GM21619 (cell line): ENCODE data around the gene VHLL.
A peak's percentile ranks its signal among the peaks of the same experiment; 100 is the strongest.

Experiments used
- ATAC-seq: cut with Tn5 transposase; IDR thresholded peaks from one replicate; pipeline ENCODE4 v1.9.1; 2021; ENCODE audit not compliant: unreplicated experiment

Gene VHLL

DNA sequence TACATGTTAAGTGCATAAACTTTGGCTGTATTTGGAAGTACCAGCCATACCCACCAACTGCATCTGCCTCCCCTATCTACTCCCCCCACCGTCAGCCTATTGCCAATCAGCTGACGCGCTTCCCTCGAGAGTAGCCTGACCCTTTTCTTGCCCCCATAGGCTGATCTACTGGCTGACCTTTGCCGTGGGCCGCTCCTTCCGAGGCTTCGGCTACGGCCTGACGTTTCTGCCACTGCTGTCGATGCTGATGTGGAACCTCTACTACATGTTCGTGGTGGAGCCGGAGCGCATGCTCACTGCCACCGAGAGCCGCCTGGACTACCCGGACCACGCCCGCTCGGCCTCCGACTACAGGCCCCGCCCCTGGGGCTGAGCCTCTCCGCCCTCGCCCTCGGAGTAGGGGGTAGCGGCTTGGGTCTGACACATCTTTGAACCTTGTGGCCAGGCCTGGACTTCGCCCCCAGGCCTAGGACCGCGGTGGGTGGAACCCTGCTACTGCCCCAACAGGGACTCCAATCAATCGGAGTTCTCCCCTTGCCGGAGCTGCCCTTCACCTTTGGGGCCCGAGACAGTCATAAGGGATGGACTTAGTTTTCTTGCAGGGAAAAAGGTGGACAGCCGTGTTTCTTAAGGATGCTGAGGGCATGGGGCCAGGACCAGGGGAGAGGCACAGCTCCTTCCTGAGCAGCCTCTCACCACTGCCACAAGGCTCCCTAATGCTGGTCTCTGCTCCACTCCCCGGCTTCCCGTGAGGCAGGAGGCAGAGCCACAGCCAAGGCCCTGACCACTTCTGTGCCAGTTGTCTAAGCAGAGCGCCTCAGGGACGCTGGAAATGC, 7.7 kb downstream of the VHLL start:
- peak; percentile 53 for ATAC-seq

DNA sequence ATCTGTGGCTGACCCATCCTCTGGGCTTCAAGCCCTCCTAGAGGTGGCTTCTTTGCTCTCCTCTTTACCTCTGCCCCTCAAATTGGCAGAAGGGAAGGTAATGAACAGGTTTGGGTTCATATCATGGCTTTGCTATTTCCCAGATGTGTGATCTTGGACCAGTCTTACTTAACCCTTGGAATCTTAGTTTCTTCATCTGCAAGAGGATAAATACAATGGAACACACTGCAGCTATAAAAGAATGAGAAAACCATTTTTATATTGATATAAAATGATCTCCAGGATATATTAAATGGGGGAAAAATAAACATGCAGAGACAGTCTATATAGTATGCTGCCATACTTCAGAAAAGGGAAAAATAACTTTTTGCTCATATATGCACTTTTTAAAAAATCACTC, 9.2 kb downstream of the VHLL start:
- no peak for ATAC-seq

DNA sequence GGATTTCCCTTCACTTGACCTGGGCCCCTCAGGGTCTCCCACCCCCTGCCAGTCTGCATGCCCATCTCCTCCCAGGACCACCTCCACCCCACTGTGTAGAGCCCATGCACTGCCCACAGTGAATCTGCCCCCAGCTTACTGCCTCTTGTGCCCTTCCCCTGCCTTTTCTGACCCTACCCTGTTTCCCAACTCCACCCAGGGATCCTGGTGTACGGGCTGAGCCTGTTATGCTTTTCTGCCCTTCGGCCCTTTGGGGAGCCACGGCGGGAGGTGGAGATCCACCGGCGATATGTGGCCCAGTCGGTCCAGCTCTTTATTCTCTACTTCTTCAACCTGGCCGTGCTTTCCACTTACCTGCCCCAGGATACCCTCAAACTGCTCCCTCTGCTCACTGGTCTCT, 13.0 kb downstream of the VHLL start:
- no peak for ATAC-seq

DNA sequence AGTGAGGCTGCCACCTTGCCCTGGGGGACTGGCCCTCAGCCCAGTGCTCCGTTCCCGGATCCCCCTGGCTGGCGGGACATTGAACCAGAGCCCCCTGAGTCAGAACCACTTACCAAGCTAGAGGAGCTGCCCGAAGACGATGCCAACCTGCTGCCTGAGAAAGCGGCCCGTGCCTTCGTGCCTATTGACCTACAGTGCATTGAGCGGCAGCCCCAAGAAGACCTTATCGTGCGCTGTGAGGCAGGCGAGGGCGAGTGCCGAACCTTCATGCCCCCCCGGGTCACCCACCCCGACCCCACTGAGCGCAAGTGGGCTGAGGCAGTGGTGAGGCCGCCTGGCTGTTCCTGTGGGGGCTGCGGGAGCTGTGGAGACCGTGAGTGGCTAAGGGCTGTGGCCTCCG, 13.7 kb downstream of the VHLL start:
- ATAC-seq, result no peak

DNA sequence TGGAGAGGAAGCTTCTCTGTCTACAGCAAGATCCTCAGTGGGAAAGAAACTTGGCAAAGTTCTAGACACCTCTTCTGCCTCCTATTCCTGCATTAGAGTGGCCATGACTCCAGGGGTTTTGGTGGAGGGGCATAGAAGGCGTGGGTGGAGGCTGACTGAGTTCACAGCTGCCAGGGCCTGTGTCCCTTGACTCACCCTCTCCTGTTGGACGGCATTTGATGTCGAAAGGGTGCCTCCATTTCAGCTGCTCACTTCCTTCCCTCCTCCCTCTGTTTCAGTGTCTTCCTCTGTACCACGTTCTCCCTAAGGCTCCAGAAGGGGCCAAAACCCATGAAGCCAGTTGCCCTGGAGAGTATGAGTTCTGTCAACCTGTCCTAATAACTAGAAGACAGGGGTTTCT, 14.3 kb downstream of the VHLL start:
- no peak for ATAC-seq

DNA sequence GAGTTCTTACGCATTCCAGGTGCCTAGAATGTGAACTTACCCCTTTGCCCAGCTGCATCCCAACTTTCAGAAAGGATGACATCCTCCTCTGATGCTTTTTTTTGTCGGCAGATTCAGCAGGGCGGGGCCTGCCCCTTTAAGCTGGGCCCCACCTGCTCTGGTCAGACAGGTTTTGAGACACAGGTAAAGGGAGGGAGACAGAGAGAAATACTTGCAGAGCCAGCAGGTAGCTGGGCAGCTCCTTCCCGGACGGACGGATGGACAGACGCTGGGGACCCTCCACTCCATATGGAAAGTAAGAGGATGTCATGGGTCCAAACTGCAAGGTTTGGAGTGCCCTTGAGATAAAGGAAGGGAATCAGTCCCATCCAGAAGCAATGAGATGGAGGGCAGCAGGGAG, 15.0 kb downstream of the VHLL start, which contains the start of gene TMEM79:
TMEM79 (plus strand) TSS at position 214 of the 400 bp plus-strand sequence. CDS start 902 bp downstream, outside the sequence.
- no peak for ATAC-seq

DNA sequence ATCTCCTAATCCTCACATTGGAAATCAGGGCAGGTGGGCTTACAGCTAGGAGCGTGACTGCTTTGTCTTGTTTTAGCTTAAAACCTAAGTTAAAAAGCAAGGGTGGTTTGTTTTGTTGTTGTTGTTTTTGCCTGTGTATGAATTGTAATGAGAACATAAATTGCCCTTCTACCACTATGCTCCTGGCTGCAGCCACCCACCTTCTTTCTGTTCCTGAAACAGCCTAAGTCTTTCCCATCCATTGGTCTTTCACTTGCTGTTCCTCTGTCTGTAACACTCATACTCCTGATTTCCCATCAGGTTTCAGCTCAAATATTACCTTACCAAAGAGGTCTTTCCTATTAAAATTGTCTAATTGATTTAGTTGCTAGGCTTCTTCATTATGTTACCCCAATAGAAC, 15.6 kb downstream of the VHLL start:
- ATAC-seq, result no peak

DNA sequence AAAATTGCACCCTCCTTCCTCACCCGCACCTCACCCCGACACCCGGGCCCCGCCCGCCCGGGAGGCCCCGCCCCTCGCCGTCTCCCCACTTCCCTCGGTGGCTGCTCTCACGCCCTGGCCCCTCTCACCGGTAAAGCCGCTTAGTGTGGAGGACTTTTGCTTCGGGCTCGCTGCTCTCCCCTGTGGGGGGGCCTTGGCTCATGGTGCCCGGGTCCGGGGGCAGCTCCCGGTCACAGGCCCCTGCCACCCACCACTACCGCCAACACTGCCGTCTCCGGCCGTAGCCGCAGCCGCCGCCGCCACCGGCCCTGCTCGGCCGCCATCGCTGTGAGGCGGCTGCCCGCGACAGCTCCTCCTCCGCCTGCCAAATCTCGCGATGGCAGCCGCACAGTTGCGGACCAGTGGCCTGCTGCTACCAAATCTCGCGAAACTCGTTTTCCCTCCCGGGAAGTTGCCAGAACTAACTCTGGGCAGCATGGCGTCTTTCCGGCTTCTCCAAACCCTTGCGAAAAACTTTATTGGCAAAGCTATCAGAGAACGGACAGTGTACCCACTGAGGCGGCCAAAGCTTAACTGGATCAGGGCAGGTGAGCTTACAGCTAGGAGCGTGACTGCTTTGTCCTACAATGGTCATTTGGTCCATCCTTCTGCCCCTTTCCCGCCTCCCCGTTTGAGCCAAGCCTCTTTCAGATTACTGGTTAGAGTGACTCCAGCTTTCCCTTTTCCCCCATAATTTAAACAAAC, 16.5 kb downstream of the VHLL start, which contains the start of gene SMG5:
SMG5 (minus strand) TSS at position 347 of the 744 bp plus-strand sequence; CDS start at position 202, 145 bp downstream.
- peak; percentile 78 for ATAC-seq

DNA sequence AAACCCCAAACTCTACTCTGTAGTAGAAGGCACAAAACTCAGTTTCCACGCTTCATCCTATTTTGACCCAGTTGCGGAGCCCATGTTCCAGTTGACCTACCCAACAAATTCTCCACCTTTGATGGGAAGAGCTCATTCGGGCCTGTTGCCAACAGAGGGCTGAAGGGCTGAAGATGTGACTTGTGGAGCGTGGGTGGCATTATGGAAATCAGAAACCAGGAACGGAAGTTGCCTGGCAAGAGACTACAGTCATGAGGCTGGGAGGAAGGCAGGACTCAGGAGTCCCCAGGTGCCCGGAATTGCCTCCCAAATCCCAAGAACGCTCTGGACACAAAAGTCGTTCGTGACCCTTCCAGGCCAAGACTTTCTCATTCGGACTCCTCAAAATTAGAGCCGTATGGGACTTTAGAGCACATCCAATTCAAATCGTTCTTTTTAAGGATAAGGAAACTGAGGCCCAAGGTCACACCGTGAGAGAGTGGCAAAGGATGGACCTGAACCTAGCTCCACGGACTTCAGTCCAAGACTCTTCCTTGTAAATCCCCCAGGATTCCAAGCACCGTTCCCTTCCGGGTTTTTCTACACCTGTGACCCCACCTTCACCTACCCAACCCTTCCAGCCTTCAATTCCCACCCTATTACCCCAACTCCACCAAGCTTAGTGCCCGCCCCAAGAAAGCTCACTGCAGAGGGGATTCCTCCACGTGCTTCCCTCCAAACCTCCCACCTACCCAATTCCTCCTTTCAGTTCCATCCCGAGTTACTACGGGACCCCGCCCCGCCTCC, 17.2 kb downstream of the VHLL start:
- ATAC-seq, result no peak

DNA sequence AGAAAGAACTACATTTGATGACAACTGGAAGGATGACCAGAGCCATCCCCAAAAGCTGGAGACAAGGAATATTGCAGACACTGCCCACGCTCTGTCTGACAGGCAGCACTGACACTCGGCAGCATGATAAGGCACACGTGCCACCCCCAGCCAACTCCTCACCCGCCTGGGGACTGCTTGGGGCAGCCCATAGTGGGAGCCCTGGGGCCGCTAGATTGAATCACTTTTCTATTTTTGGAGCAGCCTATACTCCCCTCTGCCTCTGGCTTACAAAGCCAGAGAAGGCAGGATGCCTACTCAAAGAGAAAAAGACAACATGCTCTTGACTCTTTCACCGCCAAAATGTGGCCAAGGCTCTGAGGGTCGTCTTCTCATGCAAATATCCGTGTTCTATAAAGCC, 17.8 kb downstream of the VHLL start:
- peak; percentile 39 for ATAC-seq

DNA sequence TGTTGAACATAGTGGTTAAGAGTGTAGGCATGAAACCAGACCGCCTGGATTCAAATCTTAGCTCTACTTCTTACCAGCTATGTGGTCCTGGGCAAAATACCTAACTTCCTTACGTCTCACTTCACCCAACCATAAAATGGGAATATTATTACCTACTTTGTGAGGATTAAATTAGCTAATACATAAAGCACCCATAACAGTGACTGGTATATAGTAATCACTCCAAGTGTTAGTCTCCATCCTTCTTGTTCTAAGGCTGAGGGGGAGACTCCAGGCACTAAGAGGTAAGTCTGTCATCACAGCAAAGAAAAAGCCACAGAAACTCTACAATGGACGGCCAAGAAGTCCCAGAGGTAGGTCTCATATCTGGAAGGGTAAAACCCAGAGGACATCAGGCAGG, 19.3 kb downstream of the VHLL start:
- ATAC-seq, result no peak

DNA sequence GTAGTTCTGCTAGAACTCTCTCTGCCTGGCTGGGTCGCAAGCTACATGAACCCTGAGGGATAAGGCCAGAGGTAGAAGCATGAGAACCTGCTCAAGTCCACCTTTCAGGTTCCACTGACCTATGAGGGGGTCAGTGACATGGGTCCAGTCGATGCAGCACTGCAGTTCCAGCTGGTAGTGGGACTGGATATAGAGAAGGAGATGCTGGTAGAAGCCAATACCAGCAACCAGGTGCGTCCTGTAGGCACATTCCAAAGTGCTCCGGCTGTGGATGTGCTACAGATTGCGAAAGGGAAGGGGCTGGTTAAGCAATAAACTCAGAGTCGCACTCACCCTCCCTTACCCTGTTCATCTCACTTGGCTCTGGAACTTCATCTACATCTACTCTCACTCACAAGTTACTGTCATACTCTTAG, 22.1 kb downstream of the VHLL start:
- ATAC-seq, result no peak

DNA sequence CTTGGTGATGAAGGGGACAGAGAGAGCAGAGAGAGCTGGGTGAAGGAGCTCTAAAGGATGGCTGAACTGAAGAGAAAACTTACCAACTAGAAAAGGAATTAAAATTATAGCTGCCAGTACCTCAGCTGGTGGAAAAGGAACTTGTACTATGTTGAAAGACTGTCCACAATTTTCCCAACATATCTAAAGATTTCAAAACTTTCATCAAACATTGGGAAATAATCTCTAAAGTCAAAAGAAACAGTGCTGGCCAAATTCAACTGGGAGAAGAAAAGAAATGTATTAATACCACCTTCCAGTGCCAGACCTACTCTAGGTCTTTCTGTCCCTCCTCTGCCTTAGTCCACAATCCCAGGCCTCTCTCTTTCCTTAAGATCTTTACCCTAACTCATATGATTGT, 22.6 kb downstream of the VHLL start:
- no peak for ATAC-seq

DNA sequence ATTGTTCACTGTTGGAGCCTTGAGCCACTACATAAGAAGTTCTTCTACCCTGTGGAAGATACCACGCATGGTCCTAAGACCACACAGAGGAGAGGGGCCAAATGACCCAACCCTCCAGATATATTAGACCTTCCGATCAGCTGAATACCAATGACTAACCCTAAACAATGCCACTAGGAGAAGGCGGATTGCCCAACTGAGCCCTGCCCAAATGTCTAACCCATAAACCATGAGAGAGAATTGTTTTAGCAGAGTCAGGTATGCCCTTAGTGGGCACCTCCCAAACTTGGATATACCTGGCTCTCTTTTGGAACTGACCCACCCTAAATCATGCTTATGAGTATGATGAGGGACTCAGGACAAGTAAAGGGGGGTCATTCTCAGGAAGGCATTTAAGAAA, 28.8 kb downstream of the VHLL start:
- ATAC-seq, result no peak

DNA sequence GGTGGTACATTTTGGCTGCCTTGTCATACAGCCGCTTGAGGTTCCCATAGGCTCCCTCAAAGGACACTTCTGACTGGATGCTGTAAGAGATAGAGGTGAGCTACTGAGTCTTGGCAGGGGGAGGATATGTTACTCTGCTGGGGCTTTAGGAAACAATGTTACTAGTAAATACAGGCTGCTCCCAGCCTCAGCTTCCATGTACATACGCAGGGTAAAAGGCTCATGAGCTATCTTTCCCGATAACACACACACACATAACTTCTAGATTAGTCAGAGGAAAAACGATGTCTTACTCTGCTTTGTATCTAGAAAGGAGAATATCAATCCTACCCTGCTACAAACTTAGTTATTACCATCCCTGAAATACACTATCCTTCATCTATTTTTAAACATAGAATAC, 30.8 kb downstream of the VHLL start:
- no peak for ATAC-seq

DNA sequence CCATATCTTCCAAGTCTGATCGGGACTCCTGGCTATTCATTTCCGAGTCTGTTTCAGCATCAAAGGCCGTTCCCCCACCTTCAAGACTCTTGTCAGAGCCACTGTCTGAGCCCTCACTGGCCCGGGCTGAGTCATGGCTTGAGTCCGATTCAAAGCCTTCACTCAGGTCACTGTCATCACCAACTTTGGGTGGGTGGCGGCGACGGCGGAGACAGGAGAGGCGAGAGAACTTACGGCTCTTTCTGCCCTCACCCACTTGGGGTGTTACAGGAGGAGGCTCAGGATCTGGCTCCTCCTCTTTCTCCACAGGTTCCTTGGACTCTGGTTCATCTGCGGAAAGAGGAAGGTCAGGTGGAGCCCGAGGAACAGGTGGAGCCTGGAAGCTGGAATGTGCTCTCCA, 33.1 kb downstream of the VHLL start:
- ATAC-seq, result no peak

DNA sequence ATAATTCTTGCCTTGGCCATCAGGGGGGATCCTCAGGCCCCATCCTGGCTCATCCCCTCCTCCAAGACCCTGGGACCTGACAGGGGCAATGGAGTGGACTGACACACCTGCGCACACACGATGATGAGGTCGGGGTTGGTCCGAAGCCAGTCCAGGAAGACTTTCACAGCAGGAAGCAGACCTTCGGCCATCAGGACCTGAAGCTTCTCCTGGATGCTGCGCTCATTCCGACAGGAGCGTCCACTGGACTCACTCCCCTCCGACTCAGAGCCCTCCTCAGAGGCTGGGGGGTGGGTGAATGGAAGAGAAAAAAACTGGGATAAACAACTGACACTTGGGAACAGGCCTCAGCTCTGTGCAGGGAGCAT, 35.8 kb downstream of the VHLL start:
- ATAC-seq, result no peak

DNA sequence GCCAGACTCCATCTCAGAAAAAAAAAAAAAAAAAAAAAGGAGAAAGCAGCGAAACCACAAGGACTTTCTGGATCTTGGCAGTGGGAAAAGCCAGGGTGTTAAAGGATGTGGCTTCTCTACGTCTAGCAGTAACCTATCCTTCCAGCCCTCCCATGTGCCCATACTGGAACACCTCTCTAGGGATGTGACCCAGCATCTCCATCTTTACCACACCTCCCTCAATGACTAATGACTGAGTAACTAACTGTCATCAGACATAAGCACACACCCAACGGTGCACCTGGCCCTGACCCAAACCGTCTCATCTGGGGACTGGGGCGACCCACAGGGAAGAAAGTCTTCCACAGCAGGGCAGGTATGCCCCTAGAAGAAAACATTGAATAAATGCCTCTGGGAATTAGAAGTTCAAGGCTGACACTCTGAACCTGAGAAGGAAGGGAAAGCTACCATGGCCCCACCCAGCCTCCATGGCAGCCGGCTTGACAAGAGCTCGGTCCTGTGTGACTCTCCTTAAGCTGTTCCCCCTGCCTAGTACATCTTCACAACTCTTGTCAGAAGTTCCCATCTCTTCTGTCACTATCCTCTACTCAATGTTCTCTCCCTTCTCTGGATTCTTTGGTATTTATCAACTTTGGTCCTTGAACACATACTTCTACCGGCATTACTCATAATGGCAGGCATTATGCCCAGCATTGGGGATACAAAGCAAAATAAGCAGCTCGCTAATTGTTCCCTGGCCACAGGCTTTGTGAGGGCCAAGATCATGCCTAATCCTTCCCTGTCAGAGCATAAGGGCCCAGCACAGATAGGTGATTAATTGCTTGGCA, 36.4 kb downstream of the VHLL start:
- ATAC-seq, result no peak

DNA sequence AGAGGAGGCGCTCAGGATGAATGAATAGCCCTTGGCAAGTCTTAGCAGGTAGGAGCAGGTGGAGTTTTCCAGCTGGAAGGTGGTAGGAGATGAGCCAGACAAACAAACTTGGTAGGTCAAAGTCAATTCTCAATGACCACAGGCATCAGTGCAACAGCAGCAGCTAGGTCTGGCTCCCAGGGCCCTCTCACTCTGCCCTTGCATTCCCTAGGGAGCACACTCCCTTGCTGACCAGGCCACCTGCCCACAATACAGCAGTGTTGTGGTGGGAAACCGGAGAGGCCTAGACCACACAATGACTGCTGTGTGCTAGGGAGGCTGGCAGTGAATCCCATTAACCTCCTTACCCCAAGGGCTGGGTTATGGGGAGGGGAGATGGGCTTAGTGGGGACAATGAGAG, 38.2 kb downstream of the VHLL start:
- ATAC-seq, result no peak

DNA sequence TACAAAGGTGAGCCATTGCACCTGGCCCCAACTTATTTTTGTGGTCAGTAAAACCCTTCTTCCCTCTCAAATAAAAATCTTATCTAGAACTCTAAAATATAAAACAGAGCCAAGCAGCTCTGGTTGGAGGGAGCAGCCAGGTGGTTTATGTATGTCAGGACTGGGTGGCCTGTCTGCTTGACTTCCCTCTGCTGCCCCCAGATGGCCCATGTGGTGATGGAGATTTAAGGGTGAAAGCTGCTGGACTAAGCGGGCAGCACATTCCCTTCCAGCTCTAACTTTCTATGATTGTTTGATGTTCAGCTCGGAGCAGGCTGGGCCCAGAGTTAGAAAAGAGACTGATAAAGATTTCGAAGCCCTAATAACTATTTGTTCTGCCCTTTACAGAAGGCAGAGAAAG, 39.3 kb downstream of the VHLL start:
- ATAC-seq, result no peak

DNA sequence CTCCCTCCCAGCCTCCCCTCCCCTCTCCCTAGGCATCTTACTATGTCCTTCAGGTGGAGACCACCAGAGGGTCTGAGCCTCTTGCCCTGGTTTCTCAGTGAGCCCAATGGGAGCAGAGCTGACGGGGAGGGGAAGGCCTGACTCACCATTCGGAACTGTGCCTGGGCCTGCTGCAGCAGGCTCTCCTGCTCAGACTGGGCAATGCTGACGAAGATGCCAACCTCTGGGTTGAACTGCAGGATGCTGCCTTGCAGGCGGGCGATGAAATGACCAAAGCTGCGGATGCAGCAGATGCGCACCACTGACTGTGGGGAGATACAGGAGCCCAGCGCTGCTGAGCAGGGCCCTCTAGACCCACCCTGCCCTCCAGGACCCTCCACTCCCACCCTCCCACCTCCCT, 40.2 kb downstream of the VHLL start:
- no peak for ATAC-seq
